Mucosa of stomach (tissue), 1 donor: Measurements from ENCODE around the gene POTEG.
"Not testable (repeated sequence)": the region's sequence is repeated elsewhere in the genome, so short reads cannot be mapped to it uniquely, and the experiment has no call there.

ENCODE experiments used
- H3K27me3 ChIP-seq: one replicate; pipeline ENCODE4 v1.7.0; 2013; ENCODE audit warnings: mild to moderate bottlenecking, low read length; ENCODE audit not compliant: control insufficient read depth, insufficient read depth
- H3K36me3 ChIP-seq: one replicate; pipeline ENCODE4 v1.7.0; 2013; ENCODE audit warnings: low read length; ENCODE audit not compliant: control insufficient read depth, insufficient read depth
- H3K4me1 ChIP-seq: one replicate; pipeline ENCODE4 v1.7.0; 2013; ENCODE audit warnings: mild to moderate bottlenecking, low read length; ENCODE audit not compliant: control insufficient read depth, insufficient read depth
- H3K4me3 ChIP-seq: one replicate; pipeline ENCODE4 v1.7.0; 2013; ENCODE audit warnings: low read length
- H3K9ac ChIP-seq: one replicate; pipeline ENCODE4 v1.7.0; 2013; ENCODE audit warnings: mild to moderate bottlenecking, low read length, moderate library complexity
- H3K9me3 ChIP-seq: one replicate; pipeline ENCODE4 v1.7.0; 2013; ENCODE audit warnings: mild to moderate bottlenecking, low read length, moderate library complexity; ENCODE audit not compliant: control insufficient read depth
- donor health status: Pancreatic carcinoma.

POTEG gene

GRCh38 chr14:19362323-19362722 lies 71.8 kb downstream of the POTEG start:
- not testable (repeated sequence) for H3K9ac ChIP-seq, H3K9me3 ChIP-seq, H3K36me3 ChIP-seq, H3K27me3 ChIP-seq, H3K4me3 ChIP-seq, H3K4me1 ChIP-seq

- H3K4me3 ChIP-seq, H3K9ac ChIP-seq, H3K4me1 ChIP-seq, H3K27me3 ChIP-seq, H3K9me3 ChIP-seq, H3K36me3 ChIP-seq: not testable (repeated sequence)
Observed at GRCh38 chr14:19361636-19362253, 72.4 kb downstream of the POTEG start.

GRCh38 chr14:19360937-19361635 lies 73.1 kb downstream of the POTEG start:
- not testable (repeated sequence) for H3K9ac ChIP-seq, H3K36me3 ChIP-seq, H3K9me3 ChIP-seq, H3K4me3 ChIP-seq, H3K27me3 ChIP-seq, H3K4me1 ChIP-seq
